Measurements from ENCODE around the gene DHTKD1.
"Not testable (repeated sequence)": the region's sequence is repeated elsewhere in the genome, so short reads cannot be mapped to it uniquely, and the experiment has no call there.

The DHTKD1 gene

DNA sequence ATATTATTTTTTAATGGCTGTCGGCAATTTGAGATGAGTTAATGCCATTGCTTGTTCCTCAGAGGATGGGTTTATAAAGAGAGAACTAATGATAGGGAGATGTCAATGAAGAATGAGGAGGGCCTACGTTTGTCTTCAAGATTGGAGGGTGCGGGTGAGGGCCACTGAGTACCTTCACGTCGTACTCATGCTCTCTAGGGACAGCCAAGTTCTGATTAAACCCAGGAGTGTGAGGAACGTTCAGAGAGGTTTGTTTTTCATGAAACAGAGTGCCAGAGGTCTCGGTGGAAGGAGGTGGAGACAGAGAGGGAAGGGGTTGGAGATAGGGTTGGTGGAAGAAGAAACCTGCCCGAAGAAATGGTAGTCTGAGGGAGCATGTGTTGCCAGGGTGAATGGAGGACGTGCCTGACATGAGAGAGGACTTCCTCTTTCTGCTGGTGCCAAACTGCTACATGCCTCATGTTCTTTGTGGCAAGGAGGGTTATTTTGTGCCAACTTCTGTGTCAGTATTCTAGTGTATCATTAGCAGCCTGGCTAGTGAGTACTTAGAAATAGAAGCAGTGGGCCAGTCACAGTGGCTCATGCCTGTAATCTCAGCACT, 8.9 kb downstream of the DHTKD1 start:
- H3K4me3 ChIP-seq (ENCODE audit: low read length): no peak overlapping the region
- no peaks in the 10 kb centered on the region for H3K9me3 ChIP-seq (ENCODE audit: control insufficient read depth, low read length)
- H3K36me3 ChIP-seq (ENCODE audit: control insufficient read depth, insufficient read depth, low read length): no peaks in the 10 kb centered on the region
- H3K9ac ChIP-seq (ENCODE audit: low read length): no peak overlapping the region
- no peaks in the 10 kb centered on the region for H3K27me3 ChIP-seq (ENCODE audit: control insufficient read depth, insufficient read depth, low read length)
- H3K4me1 ChIP-seq (ENCODE audit: control insufficient read depth, insufficient read depth, low read length): no peaks in the 10 kb centered on the region

DNA sequence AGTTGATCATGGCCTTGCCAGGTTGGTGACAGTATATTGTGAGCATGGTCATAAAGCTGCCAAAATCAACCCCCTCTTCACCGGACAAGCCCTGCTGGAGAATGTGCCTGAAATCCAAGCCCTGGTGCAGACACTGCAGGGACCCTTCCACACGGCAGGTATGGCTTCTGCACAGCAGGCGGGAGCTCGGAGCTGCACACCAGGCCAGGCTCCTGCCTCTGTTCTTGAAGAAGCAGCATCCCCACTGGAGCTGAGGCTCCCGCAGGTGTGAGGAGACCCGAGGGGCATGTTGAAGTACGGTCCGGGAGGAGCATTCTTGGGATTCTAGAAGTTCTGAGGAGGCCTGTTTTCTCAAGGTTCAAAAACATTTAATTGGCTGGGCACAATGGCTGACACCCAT, 12.7 kb downstream of the DHTKD1 start:
- H3K9ac ChIP-seq (ENCODE audit: low read length): no peak overlapping the region
- H3K4me1 ChIP-seq (ENCODE audit: control insufficient read depth, insufficient read depth, low read length): no peaks in the 10 kb centered on the region
- H3K36me3 ChIP-seq (ENCODE audit: control insufficient read depth, insufficient read depth, low read length): no peaks in the 10 kb centered on the region
- no peak overlapping the region for H3K4me3 ChIP-seq (ENCODE audit: low read length)
- no peaks in the 10 kb centered on the region for H3K9me3 ChIP-seq (ENCODE audit: control insufficient read depth, low read length)
- H3K27me3 ChIP-seq (ENCODE audit: control insufficient read depth, insufficient read depth, low read length): no peaks in the 10 kb centered on the region

DNA sequence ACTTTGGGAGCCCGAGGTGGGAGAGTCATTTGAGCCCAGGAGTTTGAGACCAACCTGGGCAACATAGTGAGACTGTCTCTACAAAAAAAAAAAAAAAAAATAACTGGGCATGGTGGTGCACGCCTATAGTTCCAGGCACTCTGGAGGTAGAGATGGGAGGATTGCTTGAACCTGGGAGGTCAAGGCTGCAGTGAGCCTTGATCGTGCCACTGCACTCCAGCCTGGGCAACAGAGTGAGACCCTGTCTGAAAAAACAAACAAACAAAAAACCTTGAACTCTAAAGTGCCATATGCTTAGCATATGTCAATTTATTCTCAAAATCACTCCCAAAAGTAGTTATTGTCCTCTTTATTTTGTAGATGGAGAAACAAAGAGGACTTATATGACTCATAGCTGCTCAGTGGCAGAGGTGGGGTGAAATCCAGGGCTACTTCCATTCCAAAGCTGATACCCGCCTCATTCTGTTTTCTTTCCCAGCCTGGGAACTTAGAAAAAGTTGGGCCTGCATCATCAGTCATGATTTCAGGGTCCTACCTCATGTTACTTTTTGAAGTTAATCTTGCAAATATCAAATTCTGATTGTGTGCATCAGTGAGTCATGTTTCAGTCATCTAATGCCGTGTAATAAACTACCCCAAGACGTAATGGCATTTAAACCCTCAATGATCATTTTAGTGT, 13.3 kb downstream of the DHTKD1 start:
- H3K4me1 ChIP-seq (ENCODE audit: control insufficient read depth, insufficient read depth, low read length): no peaks in the 10 kb centered on the region

DNA sequence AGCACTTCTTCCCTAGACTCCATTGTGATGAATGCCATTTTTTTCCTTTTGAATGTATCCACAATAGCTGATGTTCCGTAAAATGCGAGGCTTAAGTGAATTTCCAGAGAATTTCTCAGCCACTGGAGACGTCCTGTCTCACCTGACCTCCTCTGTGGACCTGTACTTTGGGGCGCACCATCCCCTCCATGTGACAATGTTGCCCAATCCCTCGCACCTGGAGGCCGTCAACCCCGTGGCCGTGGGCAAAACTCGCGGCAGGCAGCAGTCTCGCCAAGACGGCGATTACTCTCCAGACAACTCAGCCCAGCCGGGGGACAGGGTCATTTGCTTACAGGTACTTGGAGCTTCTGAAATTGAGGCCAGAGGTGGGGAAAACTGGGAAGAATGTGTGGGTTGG, 20.2 kb downstream of the DHTKD1 start:
- H3K4me3 ChIP-seq (ENCODE audit: low read length): no peak overlapping the region
- no peaks in the 10 kb centered on the region for H3K4me1 ChIP-seq (ENCODE audit: control insufficient read depth, insufficient read depth, low read length)
- no peaks in the 10 kb centered on the region for H3K36me3 ChIP-seq (ENCODE audit: control insufficient read depth, insufficient read depth, low read length)
- H3K27me3 ChIP-seq (ENCODE audit: control insufficient read depth, insufficient read depth, low read length): no peaks in the 10 kb centered on the region
- no peak overlapping the region for H3K9ac ChIP-seq (ENCODE audit: low read length)
- H3K9me3 ChIP-seq (ENCODE audit: control insufficient read depth, low read length): no peaks in the 10 kb centered on the region

More for the DNA sequence above, 13.3 kb downstream of the DHTKD1 start:
- Histone ChIP-seq H3K36me3 (ENCODE audit: control insufficient read depth, insufficient read depth, low read length) (no peaks in the 10 kb centered on the region), H3K9ac (ENCODE audit: low read length) (no peak overlapping the region), H3K9me3 (ENCODE audit: control insufficient read depth, low read length) (no peaks in the 10 kb centered on the region), H3K27me3 (ENCODE audit: control insufficient read depth, insufficient read depth, low read length) (no peaks in the 10 kb centered on the region), H3K4me3 (ENCODE audit: low read length) (no peak overlapping the region)

DNA sequence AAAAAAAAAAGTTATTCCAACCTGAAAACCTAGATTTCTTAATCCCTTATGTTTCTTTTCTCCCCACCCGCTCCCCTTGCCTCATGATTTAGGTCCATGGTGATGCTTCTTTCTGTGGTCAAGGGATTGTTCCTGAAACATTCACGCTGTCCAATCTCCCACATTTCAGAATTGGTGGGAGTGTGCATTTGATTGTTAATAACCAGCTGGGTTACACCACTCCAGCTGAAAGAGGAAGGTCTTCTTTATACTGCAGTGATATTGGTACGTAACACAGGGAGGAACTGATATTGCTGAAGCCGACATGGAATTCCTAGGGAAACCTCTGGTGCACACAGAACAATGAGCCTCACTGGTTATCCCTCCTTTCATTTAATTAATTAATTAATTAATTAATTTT, 22.7 kb downstream of the DHTKD1 start:
- H3K4me3 ChIP-seq (ENCODE audit: low read length): no peak overlapping the region
- H3K9ac ChIP-seq (ENCODE audit: low read length): no peak overlapping the region
- H3K9me3 ChIP-seq (ENCODE audit: control insufficient read depth, low read length): no peaks in the 10 kb centered on the region
- no peaks in the 10 kb centered on the region for H3K4me1 ChIP-seq (ENCODE audit: control insufficient read depth, insufficient read depth, low read length)
- H3K27me3 ChIP-seq (ENCODE audit: control insufficient read depth, insufficient read depth, low read length): no peaks in the 10 kb centered on the region
- H3K36me3 ChIP-seq (ENCODE audit: control insufficient read depth, insufficient read depth, low read length): no peaks in the 10 kb centered on the region

DNA sequence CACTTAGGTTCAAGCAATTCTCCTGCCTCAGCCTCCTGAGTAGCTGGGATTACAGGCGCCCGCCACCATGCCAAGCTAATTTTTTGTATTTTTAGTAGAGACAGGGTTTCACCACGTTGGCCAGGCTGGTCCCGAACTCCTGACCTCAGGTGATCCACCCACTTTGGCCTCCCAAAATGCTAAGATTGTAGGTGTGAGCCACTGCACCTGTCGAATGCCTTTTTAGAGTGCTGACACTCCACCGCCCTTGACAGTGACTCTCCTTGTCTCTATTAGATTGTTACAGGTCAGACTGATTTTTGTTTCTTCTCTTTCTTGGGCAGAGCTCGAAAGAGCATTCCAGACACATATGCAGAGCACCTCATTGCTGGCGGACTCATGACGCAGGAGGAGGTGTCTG, 28.6 kb downstream of the DHTKD1 start:
- H3K9me3 ChIP-seq (ENCODE audit: control insufficient read depth, low read length); H3K9ac ChIP-seq (ENCODE audit: low read length); H3K4me1 ChIP-seq (ENCODE audit: control insufficient read depth, insufficient read depth, low read length); H3K27me3 ChIP-seq (ENCODE audit: control insufficient read depth, insufficient read depth, low read length); H3K4me3 ChIP-seq (ENCODE audit: low read length); H3K36me3 ChIP-seq (ENCODE audit: control insufficient read depth, insufficient read depth, low read length): not testable (repeated sequence)

DNA sequence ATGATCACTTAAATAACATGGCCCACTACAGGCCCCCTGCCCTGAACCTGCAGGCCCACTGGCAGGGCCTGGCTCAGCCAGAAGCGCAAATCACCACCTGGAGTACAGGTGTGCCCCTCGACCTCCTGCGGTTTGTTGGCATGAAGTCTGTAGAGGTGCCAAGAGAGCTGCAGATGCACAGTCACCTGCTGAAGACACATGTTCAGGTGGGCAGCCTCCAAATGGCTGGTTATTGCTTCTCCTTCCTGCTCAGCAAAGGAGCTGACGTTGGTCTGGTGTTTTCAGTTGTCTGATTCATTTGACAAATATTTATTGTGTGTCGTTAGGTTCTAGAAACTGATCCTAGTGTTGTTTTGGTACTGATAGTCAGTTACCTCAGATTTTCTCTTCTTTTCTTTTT, 29.0 kb downstream of the DHTKD1 start:
- H3K4me1 ChIP-seq (ENCODE audit: control insufficient read depth, insufficient read depth, low read length): no peaks in the 10 kb centered on the region

DNA sequence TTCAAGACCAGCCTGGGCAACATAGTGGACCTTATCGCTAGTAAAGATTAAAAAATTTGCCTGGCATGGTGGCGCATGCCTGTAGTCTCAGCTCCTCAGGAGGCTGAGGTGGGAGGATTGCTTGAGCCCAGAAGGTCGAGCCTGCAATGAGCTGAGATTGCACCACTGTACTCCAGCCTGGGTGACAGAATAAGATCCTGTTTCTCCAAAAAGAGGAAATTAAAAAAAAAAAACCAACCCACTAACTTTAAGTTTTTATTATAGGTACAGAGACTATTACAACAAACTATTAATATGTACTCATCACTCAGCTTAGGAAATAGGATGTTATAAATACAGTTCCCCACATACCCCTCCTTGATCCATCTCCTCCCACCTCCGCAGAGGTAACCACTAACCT, 30.2 kb downstream of the DHTKD1 start:
- Histone ChIP-seq H3K9me3 (ENCODE audit: control insufficient read depth, low read length) (no peaks in the 10 kb centered on the region), H3K36me3 (ENCODE audit: control insufficient read depth, insufficient read depth, low read length) (no peaks in the 10 kb centered on the region), H3K9ac (ENCODE audit: low read length) (no peak overlapping the region)

More for the DNA sequence above, 29.0 kb downstream of the DHTKD1 start:
- Histone ChIP-seq H3K9ac (ENCODE audit: low read length) (no peak overlapping the region), H3K27me3 (ENCODE audit: control insufficient read depth, insufficient read depth, low read length) (no peaks in the 10 kb centered on the region), H3K9me3 (ENCODE audit: control insufficient read depth, low read length) (no peaks in the 10 kb centered on the region), H3K36me3 (ENCODE audit: control insufficient read depth, insufficient read depth, low read length) (no peaks in the 10 kb centered on the region), H3K4me3 (ENCODE audit: low read length) (no peak overlapping the region)

DNA sequence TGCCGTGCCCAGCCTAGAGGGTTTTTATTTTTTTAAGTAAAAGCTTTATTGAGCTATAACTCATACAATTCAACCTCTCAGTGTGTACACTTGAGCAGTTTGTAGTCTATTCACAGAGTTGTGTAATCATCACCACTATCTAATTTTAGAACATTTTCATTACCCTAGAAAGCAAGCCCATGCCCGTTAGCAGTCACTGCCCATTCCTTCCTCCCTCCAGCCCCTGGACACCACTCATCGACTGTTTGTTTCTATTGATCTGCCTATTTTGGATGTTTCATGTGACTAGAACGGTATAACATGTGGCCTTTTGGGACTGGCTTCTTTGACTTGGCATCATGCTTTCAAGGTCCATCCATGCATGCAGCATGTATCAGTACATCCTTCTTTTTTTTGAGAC, 35.0 kb downstream of the DHTKD1 start:
- Histone ChIP-seq H3K27me3 (ENCODE audit: control insufficient read depth, insufficient read depth, low read length) (no peaks in the 10 kb centered on the region), H3K9ac (ENCODE audit: low read length) (no peak overlapping the region), H3K9me3 (ENCODE audit: control insufficient read depth, low read length) (no peaks in the 10 kb centered on the region), H3K4me3 (ENCODE audit: low read length) (no peak overlapping the region), H3K36me3 (ENCODE audit: control insufficient read depth, insufficient read depth, low read length) (no peaks in the 10 kb centered on the region), H3K4me1 (ENCODE audit: control insufficient read depth, insufficient read depth, low read length) (no peaks in the 10 kb centered on the region)

More for the DNA sequence above, 30.2 kb downstream of the DHTKD1 start:
- H3K4me3 ChIP-seq (ENCODE audit: low read length): no peak overlapping the region
- no peaks in the 10 kb centered on the region for H3K27me3 ChIP-seq (ENCODE audit: control insufficient read depth, insufficient read depth, low read length)
- no peaks in the 10 kb centered on the region for H3K4me1 ChIP-seq (ENCODE audit: control insufficient read depth, insufficient read depth, low read length)

DNA sequence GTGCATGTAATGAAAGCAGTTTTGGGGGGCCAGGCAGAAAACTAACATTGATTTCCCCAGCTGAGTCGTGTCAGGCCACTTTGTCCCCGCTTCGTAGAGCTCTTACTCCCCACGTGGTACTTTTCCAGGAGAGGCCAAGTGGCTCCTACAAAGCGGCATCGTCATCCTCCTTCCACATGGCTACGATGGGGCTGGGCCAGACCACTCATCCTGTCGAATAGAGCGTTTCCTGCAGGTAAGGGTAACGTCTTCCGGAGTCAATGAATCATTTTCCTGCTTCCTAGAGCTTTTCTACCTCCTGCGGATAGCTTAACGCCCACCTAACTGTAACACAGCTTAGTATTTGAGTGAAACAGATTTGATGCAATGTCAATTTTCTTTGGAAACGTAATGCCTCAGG, 39.0 kb downstream of the DHTKD1 start:
- Histone ChIP-seq H3K27me3 (ENCODE audit: control insufficient read depth, insufficient read depth, low read length) (no peaks in the 10 kb centered on the region), H3K4me1 (ENCODE audit: control insufficient read depth, insufficient read depth, low read length) (no peaks in the 10 kb centered on the region), H3K9ac (ENCODE audit: low read length) (no peak overlapping the region), H3K4me3 (ENCODE audit: low read length) (no peak overlapping the region), H3K36me3 (ENCODE audit: control insufficient read depth, insufficient read depth, low read length) (no peaks in the 10 kb centered on the region), H3K9me3 (ENCODE audit: control insufficient read depth, low read length) (no peaks in the 10 kb centered on the region)

DNA sequence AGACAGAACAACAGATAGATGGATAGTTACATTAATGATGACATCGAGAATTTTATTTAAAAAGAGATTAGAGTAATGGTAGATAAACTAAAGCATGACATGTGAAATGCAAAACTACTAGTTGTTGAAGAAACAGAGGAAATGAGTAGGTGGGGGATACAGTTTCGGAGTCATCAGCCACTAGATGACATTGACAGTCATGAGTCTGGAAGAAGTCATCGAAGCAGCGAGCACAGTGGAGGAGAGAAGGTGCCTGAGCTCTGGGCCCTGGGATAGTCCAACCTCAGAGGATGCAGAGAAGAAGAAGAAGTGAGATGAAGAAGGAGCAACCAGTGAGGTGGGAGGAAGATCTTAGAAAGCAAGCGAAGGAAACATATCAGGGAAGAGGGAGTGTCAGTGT, 40.5 kb downstream of the DHTKD1 start:
- no peaks in the 10 kb centered on the region for H3K9me3 ChIP-seq (ENCODE audit: control insufficient read depth, low read length)
- no peaks in the 10 kb centered on the region for H3K36me3 ChIP-seq (ENCODE audit: control insufficient read depth, insufficient read depth, low read length)
- H3K4me3 ChIP-seq (ENCODE audit: low read length): no peak overlapping the region
- no peaks in the 10 kb centered on the region for H3K4me1 ChIP-seq (ENCODE audit: control insufficient read depth, insufficient read depth, low read length)
- no peak overlapping the region for H3K9ac ChIP-seq (ENCODE audit: low read length)
- H3K27me3 ChIP-seq (ENCODE audit: control insufficient read depth, insufficient read depth, low read length): no peaks in the 10 kb centered on the region

DNA sequence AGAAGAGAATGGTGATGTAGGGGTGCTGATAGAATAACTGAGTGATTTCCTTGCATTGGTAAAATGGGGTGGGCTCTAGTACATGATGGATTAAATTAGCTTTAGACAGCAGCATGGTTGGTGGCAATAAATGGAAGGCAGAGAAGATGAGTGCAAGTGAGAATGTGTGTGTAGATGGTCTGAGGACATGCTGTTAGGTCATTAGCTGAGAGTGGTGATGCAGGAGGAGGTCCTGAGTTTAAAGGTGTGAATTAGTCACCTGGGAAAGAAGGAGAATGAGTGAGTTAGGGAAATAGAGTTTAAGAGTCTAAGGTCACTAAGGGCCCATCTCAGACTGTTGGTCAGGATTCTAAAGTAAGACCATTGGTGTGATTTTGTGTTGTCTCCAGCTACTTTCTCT, 42.8 kb downstream of the DHTKD1 start:
- Histone ChIP-seq H3K4me1 (ENCODE audit: control insufficient read depth, insufficient read depth, low read length) (no peaks in the 10 kb centered on the region), H3K4me3 (ENCODE audit: low read length) (no peak overlapping the region), H3K9me3 (ENCODE audit: control insufficient read depth, low read length) (no peaks in the 10 kb centered on the region), H3K36me3 (ENCODE audit: control insufficient read depth, insufficient read depth, low read length) (no peaks in the 10 kb centered on the region), H3K9ac (ENCODE audit: low read length) (no peak overlapping the region), H3K27me3 (ENCODE audit: control insufficient read depth, insufficient read depth, low read length) (no peaks in the 10 kb centered on the region)

DNA sequence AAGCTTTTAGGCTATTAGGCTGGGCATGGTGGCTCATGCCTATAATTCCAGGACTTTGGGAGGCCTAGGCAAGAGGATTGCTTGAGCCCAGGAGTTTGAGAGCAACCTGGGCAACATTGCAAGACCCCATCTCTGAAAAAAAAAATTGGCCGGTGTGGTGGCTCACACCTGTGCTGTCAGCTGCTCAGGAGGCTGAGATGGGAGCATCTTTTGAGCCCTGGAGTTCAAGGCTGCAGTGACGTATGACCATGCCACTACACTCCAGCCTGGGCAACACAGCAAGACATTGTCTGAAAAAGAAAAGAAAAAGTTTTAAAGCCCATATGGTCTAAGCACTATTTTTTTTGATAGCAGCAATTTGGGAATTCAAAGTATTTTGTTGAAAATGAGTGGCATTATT, 44.9 kb downstream of the DHTKD1 start:
- H3K4me3 ChIP-seq (ENCODE audit: low read length): no peak overlapping the region
- no peak overlapping the region for H3K9ac ChIP-seq (ENCODE audit: low read length)
- H3K4me1 ChIP-seq (ENCODE audit: control insufficient read depth, insufficient read depth, low read length): no peaks in the 10 kb centered on the region
- no peaks in the 10 kb centered on the region for H3K27me3 ChIP-seq (ENCODE audit: control insufficient read depth, insufficient read depth, low read length)
- H3K9me3 ChIP-seq (ENCODE audit: control insufficient read depth, low read length): no peaks in the 10 kb centered on the region
- H3K36me3 ChIP-seq (ENCODE audit: control insufficient read depth, insufficient read depth, low read length): no peaks in the 10 kb centered on the region

Data from mucosa of stomach (tissue), 1 donor.